ENCODE measurements around the gene TOR4A. TPM values are rescaled to one million over a fixed set of nuclear protein-coding genes. Genes with fewer than 3 reads are reported as not detected.

The TOR4A gene
- total RNA-seq, 2 experiments from 2014 or later: 3.6 to 3.9 TPM

DNA sequence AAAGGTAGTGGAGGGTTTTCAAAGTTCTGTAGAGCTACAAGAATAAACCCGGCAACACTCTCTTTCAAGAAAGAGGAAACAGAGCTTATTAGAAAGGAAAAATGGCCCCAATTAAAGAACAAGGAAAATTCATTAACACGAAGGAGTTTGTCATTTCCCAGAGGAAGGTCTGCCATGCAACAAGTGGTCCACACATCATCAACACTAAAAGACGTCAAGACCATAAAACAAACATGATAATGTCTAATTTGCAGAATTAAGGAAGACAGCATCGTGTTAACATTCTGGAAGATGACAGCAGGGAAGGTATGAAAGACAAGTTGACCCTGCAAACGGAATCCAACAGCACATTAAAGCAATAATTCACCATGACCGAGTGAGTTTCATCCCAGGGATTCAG, 53.2 kb downstream of the TOR4A start:
- no peak overlapping the region for H3K27ac Mint-ChIP-seq
- no peak overlapping the region for H3K4me3 Mint-ChIP-seq
- peaks cover 4% of the 10 kb centered on the region for H3K27me3 Mint-ChIP-seq
- H3K9me3 Mint-ChIP-seq: peaks cover 3% of the 10 kb centered on the region
- DNase-seq: no peak
- peaks cover 2% of the 10 kb centered on the region for H3K36me3 Mint-ChIP-seq
- H3K4me1 Mint-ChIP-seq: peaks cover 11% of the 10 kb centered on the region

DNA sequence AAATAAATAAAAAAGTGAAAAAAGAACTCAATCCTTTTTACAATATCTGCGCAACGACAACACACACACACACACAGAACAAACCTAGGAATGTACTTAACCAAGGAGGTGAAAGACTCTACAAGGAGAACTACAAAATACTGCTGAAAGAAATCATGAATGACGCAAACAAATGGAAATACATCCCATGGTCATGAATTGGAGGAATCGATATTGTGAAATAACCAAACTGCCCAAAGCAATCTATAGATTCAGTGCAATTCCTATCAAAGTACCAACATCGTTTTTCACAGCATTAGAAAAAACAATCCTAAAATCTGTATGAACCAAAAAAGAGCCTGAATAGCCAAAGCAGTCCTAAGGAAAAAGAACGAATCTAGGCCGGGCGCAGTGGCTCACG, 54.4 kb downstream of the TOR4A start:
- no peak for DNase-seq
- Mint-ChIP-seq H3K9me3 (peaks cover 8% of the 10 kb centered on the region), H3K36me3 (peaks cover 5% of the 10 kb centered on the region), H3K27ac (no peak overlapping the region), H3K4me1 (peaks cover under 1% of the 10 kb centered on the region), H3K27me3 (no peaks in the 10 kb centered on the region), H3K4me3 (no peak overlapping the region)

Other genes starting within 250 kb of the TOR4A start
- gene ABCA2, start 249.5 kb upstream of the TOR4A start, total RNA-seq: 1 to 10 TPM; 4.2 to 4.9 TPM
- gene FUT7, start 245.6 kb upstream of the TOR4A start, total RNA-seq: not detected
- gene NPDC1, start 231.5 kb upstream of the TOR4A start, total RNA-seq: 10 to 100 TPM; 13.2 to 13.5 TPM
- gene ENTPD2, start 223.7 kb upstream of the TOR4A start, total RNA-seq: not detected
- gene SAPCD2, start 207.2 kb upstream of the TOR4A start, total RNA-seq: 10 to 100 TPM; 15.2 to 15.4 TPM
- 10 to 100 TPM; 22.9 to 23.5 TPM for gene UAP1L1, start 200.2 kb upstream of the TOR4A start, total RNA-seq
- 10 to 100 TPM; 24.7 to 25.1 TPM for gene MAN1B1, start 190.7 kb upstream of the TOR4A start, total RNA-seq
- gene DPP7, start 163.0 kb upstream of the TOR4A start, total RNA-seq: 100 to 1,000 TPM; 267 to 289 TPM
- gene GRIN1, start 138.6 kb upstream of the TOR4A start, total RNA-seq: not detected
- gene LRRC26, start 107.7 kb upstream of the TOR4A start, total RNA-seq: not detected
- not detected for gene TMEM210, start 105.7 kb upstream of the TOR4A start, total RNA-seq
- 10 to 100 TPM; 42.6 to 48.3 TPM for gene ANAPC2, start 89.2 kb upstream of the TOR4A start, total RNA-seq
- gene SSNA1, start 89.0 kb upstream of the TOR4A start, total RNA-seq: 10 to 100 TPM; 78.1 to 80.1 TPM
- gene TPRN, start 77.0 kb upstream of the TOR4A start, total RNA-seq: 1 to 10 TPM; 7.3 to 7.6 TPM
- gene TMEM203, start 72.1 kb upstream of the TOR4A start, total RNA-seq: 10 to 100 TPM; 37.9 TPM
- 10 to 100 TPM; 37.6 to 38.8 TPM for gene NDOR1, start 72.0 kb upstream of the TOR4A start, total RNA-seq
- 1 to 10 TPM; 6.0 to 7.1 TPM for gene RNF208, start 55.5 kb upstream of the TOR4A start, total RNA-seq
- gene CYSRT1, start 52.6 kb upstream of the TOR4A start, total RNA-seq: under 1 TPM; 0.32 to 0.49 TPM
- gene RNF224, start 50.2 kb upstream of the TOR4A start, total RNA-seq: not detected
- not detected for gene SLC34A3, start 46.8 kb upstream of the TOR4A start, total RNA-seq
- gene TUBB4B, start 36.4 kb upstream of the TOR4A start, total RNA-seq: 100 to 1,000 TPM; 271 to 274 TPM
- not detected for gene STPG3, start 26.4 kb upstream of the TOR4A start, total RNA-seq
- 10 to 100 TPM; 54.4 to 56.4 TPM for gene NELFB, start 22.4 kb upstream of the TOR4A start, total RNA-seq
- gene NRARP, start 24.5 kb downstream of the TOR4A start, total RNA-seq: 1 to 10 TPM; 5.0 to 5.3 TPM
- gene EXD3, start 145.4 kb downstream of the TOR4A start, total RNA-seq: 1 to 10 TPM; 3.6 to 4.2 TPM
- under 1 TPM; 0.66 to 0.76 TPM for gene NOXA1, start 145.7 kb downstream of the TOR4A start, total RNA-seq
- gene ENTPD8, start 163.6 kb downstream of the TOR4A start, total RNA-seq: not detected
- gene NSMF, start 181.6 kb downstream of the TOR4A start, total RNA-seq: 10 to 100 TPM; 74.1 to 74.6 TPM

All from activated naive CD8-positive, alpha-beta T cell treated with anti-CD3 and anti-CD28 coated beads for 36 hours (primary cell).